Uterus (tissue), 4 donors: Measurements from ENCODE around the gene CHRNA4. TPM values are rescaled to one million over a fixed set of nuclear protein-coding genes. Genes with fewer than 3 reads are reported as not detected.

ENCODE experiments used
- DNase-seq, 2 donors: peaks; one replicate each; pipeline ENCODE4 v3.0.0-alpha.2; 2019 to 2020
- H3K27ac ChIP-seq, 2 donors: fragments of 200-600 bp; sonication (generic); 1 replicate in 1 of 2; 2 replicates in 1 of 2; pipeline ENCODE4 v1.5.1; 2016 to 2018
- H3K27me3 ChIP-seq, 2 donors: fragments of 200-600 bp; sonication (generic); one replicate each; pipeline ENCODE4 v1.5.1; 2018 to 2019; ENCODE audit warnings: control low read depth in 1 of 2
- H3K36me3 ChIP-seq, 2 donors: fragments of 200-600 bp; sonication (generic); one replicate each; pipeline ENCODE4 v1.5.1; 2019; ENCODE audit warnings: control low read depth in 1 of 2
- H3K4me1 ChIP-seq, 2 donors: fragments of 200-600 bp; sonication (generic); one replicate each; pipeline ENCODE4 v1.5.1; 2018 to 2019; ENCODE audit warnings: control low read depth in 1 of 2
- H3K4me3 ChIP-seq, 2 donors: fragments of 200-600 bp; sonication (generic); 1 replicate in 1 of 2; 2 replicates in 1 of 2; pipeline ENCODE4 v1.5.1; 2018 to 2019; ENCODE audit warnings: mild to moderate bottlenecking in 1 of 2
- H3K9me3 ChIP-seq, 2 donors: fragments of 200-600 bp; sonication (generic); one replicate each; pipeline ENCODE4 v1.5.1; 2019; ENCODE audit warnings: control low read depth in 1 of 2
- POLR2A ChIP-seq, 2 donors: fragments of 450-650 bp; IDR thresholded peaks; one replicate each; pipeline ENCODE4 v1.6.1; 2016; ENCODE audit warnings: antibody characterized with exemption in 2 of 2, mild to moderate bottlenecking in 1 of 2, moderate library complexity in 1 of 2
- intact Hi-C: fragments of 100-400 bp; cut with DNase I; formaldehyde crosslinking; loops from one replicate; pipeline ENCODE4 v1.15.1; 2023; ENCODE audit warnings: low total_unique reads
- total RNA-seq, 4 donors: library from RNA; depleted of rRNA in 3 of 4; stranded (reverse); fragments of >200 nt in 3 of 4; gene quantifications; one replicate each; pipeline versions ENCODE4 v1.1.0 to v1.2.4, GENCODE V29; 2014 to 2023
- TF ChIP-seq, protein P1 (sequence below), 4 experiments: fragments of 200-600 bp in 2 of 4; fragments of 450-650 bp in 2 of 4; sonication (generic) in 2 of 4; IDR thresholded peaks; one replicate each; pipeline ENCODE4 v1.5.1; 2016 to 2019; ENCODE audit warnings: antibody characterized with exemption in 4 of 4, mild to moderate bottlenecking in 2 of 4, moderate library complexity in 1 of 4
- donor health status: DM: yes; HTN: yes; CAD: no.

CHRNA4 gene
- total RNA-seq, 4 donors from 2014 or later: 0.21 to 1.5 TPM; not detected in 2

GRCh38 chr20:63327231-63327745 is 33.9 kb downstream of the CHRNA4 start:
- no peak for DNase-seq
- Histone ChIP-seq H3K9me3 (peaks cover 0 to 3% of the 10 kb centered on the region in 2 donors), H3K27ac (no peak overlapping the region), H3K36me3 (no peaks in the 10 kb centered on the region), H3K27me3 (no peaks in the 10 kb centered on the region), H3K4me3 (no peak overlapping the region), H3K4me1 (no peaks in the 10 kb centered on the region)
- intact Hi-C loops: no loop called here
- TF ChIP-seq, protein P1, sequence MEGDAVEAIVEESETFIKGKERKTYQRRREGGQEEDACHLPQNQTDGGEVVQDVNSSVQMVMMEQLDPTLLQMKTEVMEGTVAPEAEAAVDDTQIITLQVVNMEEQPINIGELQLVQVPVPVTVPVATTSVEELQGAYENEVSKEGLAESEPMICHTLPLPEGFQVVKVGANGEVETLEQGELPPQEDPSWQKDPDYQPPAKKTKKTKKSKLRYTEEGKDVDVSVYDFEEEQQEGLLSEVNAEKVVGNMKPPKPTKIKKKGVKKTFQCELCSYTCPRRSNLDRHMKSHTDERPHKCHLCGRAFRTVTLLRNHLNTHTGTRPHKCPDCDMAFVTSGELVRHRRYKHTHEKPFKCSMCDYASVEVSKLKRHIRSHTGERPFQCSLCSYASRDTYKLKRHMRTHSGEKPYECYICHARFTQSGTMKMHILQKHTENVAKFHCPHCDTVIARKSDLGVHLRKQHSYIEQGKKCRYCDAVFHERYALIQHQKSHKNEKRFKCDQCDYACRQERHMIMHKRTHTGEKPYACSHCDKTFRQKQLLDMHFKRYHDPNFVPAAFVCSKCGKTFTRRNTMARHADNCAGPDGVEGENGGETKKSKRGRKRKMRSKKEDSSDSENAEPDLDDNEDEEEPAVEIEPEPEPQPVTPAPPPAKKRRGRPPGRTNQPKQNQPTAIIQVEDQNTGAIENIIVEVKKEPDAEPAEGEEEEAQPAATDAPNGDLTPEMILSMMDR (IDR thresholded peaks at IDR 0.05): no peak
- no peak for TF ChIP-seq POLR2A (IDR thresholded peaks at IDR 0.05)

DNA sequence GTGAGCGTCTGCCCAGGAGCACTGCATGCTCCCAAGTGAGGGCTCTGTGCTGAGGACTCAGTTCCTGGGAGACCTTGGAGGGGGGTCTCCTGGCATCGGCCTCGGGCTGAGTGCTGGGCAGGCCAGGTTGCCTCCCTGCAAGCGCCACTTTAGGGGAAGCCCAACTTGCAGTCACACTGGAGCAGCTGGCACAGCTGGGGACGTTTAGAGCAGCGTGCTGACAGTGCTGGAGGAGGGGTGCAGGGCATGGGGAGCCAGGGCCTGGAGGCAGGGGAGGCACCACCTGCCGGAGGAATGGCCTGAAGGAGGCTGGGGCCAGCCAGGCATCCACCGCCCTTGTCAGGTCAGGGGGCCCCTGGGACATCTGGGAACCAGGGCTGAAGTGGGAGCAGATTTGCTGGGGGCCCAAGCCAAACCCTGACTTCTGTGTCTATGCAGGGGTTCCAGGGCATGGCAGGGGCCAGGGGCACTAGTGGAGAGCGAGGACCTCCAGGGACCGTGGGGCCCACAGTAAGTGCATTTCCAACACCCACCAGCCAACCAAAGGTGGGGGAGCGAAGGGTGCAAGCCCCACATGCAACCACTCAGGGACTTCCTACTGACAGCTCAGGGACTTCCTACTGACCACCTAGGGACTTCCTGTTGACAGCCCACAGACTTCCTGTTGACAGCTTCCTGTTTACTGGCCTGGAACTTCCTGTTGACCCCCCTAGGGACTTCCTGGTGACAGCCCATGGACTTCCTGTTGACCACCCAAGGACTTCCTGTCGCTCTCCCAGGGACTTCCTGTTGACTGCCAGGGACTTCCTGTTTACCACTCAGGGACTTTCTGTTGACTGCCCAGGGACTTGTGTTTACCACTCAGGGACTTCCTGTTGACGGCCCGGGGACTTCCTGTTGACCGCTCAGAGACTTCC is 34.6 kb downstream of the CHRNA4 start:
- Histone ChIP-seq H3K9me3 (no peaks in the 10 kb centered on the region), H3K27me3 (no peaks in the 10 kb centered on the region), H3K36me3 (no peaks in the 10 kb centered on the region), H3K4me3 (no peak overlapping the region), H3K4me1 (no peaks in the 10 kb centered on the region), H3K27ac (no peak overlapping the region)
- no peak for TF ChIP-seq POLR2A (IDR thresholded peaks at IDR 0.05)
- TF ChIP-seq, protein P1 (IDR thresholded peaks at IDR 0.05): no peak
- intact Hi-C loops: no loop called here
- DNase-seq: no peak

- H3K4me3 ChIP-seq: no peak overlapping the region
- no peaks in the 10 kb centered on the region for H3K9me3 ChIP-seq
- TF ChIP-seq, protein P1 (IDR thresholded peaks at IDR 0.05): no peak
- no peak for TF ChIP-seq POLR2A (IDR thresholded peaks at IDR 0.05)
- no peaks in the 10 kb centered on the region for H3K36me3 ChIP-seq
- H3K27ac ChIP-seq: no peak overlapping the region
- DNase-seq: no peak
- intact Hi-C loops: no loop called here
- no peaks in the 10 kb centered on the region for H3K4me1 ChIP-seq
- H3K27me3 ChIP-seq: no peaks in the 10 kb centered on the region
These were observed 35.4 kb downstream of the CHRNA4 start for GRCh38 chr20:63325554-63326313.

- Histone ChIP-seq H3K36me3 (no peaks in the 10 kb centered on the region), H3K27me3 (no peaks in the 10 kb centered on the region), H3K9me3 (no peaks in the 10 kb centered on the region), H3K4me1 (no peaks in the 10 kb centered on the region), H3K27ac (no peak overlapping the region), H3K4me3 (no peak overlapping the region)
- no peak for DNase-seq
- intact Hi-C loops: no loop called here
- TF ChIP-seq POLR2A (IDR thresholded peaks at IDR 0.05): no peak
- TF ChIP-seq, protein P1 (IDR thresholded peaks at IDR 0.05): no peak
These were observed 36.1 kb downstream of the CHRNA4 start for GRCh38 chr20:63325021-63325471.
